Hematopoietic multipotent progenitor cell treated with erythropoietin and hydrocortisone succinate and interleukin-3 and kit ligand, for 8 days (in vitro differentiated cells): ENCODE measurements around the gene STAU1.
"Not testable (repeated sequence)": the region's sequence is repeated elsewhere in the genome, so short reads cannot be mapped to it uniquely, and the experiment has no call there.

Source experiments
- DNase-seq: peaks from one replicate; pipeline ENCODE4 v3.0.0-alpha.2; 2015

The STAU1 gene

DNA sequence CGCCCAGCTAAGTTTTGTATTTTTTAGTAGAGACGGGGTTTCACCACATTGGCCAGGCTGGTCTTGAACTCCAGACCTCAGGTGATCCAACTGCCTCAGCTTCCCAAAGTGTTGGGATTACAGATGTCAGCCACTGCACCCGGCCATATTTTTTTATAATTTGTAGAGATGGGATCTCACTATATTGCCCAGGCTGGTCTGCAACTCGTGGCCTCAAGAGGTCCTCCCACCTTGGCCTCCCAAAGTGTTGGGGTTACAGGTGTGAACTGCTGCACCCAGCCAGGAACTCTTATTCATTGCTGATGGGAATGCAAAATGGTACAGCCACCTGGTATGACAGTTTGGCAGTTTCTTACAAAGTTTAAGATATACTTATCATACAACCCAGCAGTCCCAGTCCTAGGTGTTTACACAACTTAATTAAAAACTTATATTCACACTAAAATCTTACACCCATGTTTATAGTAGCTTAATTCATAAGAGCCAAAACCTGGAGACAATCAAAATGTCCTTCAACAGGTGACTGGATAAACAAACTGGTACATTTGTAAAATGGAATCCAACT, 11.7 kb upstream of the STAU1 start:
- no peak for DNase-seq

- DNase-seq, result not testable (repeated sequence)
Measured at GRCh38 chr20:49192944-49193518, 4.9 kb upstream of the STAU1 start.

- DNase-seq, result peak; percentile 91
Measured at GRCh38 chr20:49187330-49187850, 744 bp downstream of the STAU1 start.

GRCh38 chr20:49186535-49187329, 1.4 kb downstream of the STAU1 start:
- DNase-seq, result peak; percentile 88

GRCh38 chr20:49185071-49185761, 2.9 kb downstream of the STAU1 start:
- no peak for DNase-seq

DNA sequence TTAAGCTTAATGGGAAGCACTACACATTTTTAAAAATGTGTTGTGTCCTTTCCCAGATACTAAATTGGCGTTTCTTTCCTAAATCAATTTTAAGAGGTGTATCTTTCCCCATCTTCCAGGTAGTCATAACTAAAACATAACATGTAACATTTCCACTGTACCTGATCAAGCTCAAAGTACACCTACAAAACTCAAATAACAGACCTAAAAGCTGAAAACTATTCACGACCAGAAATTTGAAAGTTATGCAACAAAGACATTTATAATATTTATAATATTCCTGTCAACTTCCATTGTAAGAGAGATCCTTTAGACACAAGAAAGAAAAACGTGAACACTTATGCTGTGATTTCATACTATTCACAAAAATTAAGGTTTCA, 3.5 kb downstream of the STAU1 start:
- no peak for DNase-seq

GRCh38 chr20:49184084-49184501, 4.0 kb downstream of the STAU1 start:
- not testable (repeated sequence) for DNase-seq

DNA sequence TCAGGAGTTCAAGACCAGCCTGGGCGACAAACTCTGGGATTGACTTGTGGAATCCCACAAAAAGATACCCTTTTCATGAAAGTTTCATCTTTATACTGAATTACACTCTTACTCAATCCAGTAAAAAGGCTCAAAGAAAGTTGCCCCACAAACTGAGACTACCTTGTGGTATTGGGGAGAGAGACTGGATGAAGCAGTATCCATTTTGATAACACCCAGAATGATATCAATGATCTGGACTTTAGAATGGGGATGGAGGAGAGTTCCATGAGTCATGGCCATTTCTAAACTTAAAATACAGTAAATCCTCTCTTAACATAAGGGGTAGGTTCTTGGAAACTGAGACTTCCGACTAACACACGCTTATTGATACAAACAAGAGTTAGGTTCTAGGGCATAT, 4.7 kb downstream of the STAU1 start:
- peak; percentile 22 for DNase-seq

GRCh38 chr20:49181265-49181877, 6.8 kb downstream of the STAU1 start:
- no peak for DNase-seq

GRCh38 chr20:49179368-49180277, 8.5 kb downstream of the STAU1 start:
- DNase-seq, result no peak

DNA sequence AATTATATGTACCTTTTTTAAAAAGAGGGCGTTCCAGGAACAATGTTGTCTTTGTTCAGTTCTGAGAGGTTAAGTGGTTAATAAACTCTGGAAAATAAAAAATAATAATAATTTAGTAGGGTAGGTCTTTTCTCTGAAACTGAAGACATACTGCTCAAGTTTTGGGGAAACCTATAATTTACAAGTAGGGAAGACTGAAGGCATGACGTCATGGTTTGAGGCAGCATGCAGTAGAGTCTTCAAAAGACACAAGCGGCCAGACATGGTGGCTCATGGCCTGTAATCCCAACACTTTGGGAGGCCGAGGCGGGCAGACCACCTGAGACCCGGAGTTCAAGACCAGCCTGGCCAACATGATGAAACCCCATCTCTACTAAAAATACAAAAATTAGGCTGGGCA, 14.0 kb downstream of the STAU1 start:
- DNase-seq, result no peak

DNA sequence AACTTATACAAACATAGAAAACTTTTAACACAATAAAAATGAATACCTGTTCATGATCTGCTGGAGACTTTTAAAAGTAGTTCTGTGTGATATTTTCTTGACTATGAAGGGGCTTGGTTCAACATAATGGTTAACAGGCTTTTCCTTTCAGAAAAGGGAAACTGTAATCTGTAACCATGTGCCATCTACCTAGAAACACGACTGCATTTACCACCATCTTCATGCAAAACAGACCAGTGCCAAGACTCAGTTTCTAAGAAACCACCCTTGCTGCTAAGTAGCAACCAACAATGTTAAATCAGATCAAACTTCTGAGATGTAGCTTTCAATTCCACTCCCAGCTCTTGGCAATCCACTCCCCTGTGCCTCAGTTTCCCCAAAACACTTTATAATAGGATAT, 15.7 kb downstream of the STAU1 start:
- no peak for DNase-seq

- peak; percentile 34 for DNase-seq
Measured at GRCh38 chr20:49171909-49172308, 16.2 kb downstream of the STAU1 start.

DNA sequence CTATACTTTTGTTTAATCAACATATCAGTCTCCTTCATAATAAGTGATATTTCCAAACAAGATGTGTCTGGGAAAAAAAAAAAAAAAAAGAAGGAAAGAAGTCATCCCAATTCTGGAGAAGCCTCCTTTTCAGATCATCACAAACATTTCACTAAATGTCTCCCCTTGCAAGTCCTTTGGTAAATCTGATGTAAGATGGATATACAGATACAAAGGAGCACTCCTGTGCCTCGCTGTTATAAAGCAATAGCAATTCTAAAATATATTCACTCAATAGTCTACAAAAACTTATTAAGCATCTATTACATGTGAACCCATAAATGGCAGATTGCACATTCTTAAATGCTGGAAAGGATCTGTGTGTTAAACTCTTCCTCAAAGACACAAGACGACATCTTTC, 17.4 kb downstream of the STAU1 start:
- DNase-seq, result no peak

- DNase-seq, result no peak
Measured at GRCh38 chr20:49169547-49169946, 18.6 kb downstream of the STAU1 start.

- not testable (repeated sequence) for DNase-seq
Measured at GRCh38 chr20:49168864-49169263, 19.3 kb downstream of the STAU1 start.

DNA sequence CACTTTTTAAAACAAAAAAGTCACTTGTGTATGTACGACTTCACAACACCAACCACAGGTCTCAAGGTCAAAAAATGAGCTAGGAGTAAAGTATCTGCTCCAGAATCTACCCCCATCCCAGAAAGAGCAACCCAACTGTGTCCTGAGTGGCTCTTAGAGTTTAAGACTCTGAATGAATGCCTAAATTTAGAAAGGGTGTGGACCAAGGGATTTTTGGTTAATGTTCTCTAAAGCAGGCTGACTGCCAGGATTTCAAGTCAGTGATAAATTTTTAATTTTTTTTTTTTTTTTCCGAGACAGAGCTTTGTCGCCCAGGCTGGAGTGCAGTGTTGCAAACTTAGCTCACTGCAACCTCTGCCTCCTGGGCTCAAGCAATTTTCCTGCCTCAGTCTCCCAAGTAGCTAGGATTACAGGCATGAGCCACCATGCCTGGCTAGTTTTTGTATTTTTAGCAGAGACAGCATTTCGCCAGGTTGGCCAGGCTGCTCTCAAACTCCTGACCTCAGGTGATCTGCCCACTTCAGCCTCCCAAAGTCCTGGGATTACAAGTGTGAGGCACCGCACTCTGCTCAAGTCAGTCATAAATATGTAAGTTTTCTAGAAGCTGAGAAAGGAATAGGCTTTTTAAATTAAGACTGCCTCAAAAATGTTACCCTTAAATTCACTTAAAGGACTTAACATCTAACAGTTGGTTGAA, 20.2 kb downstream of the STAU1 start:
- DNase-seq, result no peak

- no peak for DNase-seq
Measured at GRCh38 chr20:49166534-49167449, 21.3 kb downstream of the STAU1 start.

DNA sequence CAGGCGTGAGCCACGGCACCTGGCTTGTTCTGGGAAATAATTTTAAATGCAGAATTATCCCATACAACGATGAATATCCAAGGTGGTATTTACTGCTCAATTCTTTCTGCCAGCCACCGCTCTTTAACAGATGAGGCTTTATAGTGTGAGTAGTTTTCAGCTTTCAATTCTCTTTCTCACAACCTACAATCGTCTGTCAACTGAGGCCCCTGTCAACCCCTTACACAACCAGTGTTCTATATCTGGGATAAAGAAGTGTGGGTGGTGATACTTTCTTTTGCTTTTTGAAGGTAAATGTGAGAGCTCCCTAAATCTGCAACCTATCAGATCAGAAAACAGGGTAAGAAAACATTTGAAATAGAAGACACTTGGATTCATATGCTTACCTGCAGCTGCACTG, 22.5 kb downstream of the STAU1 start:
- DNase-seq, result no peak

- DNase-seq, result no peak
Measured at GRCh38 chr20:49163696-49164095, 24.4 kb downstream of the STAU1 start.
